ENCODE measurements around the gene KLK13.

The KLK13 gene

DNA sequence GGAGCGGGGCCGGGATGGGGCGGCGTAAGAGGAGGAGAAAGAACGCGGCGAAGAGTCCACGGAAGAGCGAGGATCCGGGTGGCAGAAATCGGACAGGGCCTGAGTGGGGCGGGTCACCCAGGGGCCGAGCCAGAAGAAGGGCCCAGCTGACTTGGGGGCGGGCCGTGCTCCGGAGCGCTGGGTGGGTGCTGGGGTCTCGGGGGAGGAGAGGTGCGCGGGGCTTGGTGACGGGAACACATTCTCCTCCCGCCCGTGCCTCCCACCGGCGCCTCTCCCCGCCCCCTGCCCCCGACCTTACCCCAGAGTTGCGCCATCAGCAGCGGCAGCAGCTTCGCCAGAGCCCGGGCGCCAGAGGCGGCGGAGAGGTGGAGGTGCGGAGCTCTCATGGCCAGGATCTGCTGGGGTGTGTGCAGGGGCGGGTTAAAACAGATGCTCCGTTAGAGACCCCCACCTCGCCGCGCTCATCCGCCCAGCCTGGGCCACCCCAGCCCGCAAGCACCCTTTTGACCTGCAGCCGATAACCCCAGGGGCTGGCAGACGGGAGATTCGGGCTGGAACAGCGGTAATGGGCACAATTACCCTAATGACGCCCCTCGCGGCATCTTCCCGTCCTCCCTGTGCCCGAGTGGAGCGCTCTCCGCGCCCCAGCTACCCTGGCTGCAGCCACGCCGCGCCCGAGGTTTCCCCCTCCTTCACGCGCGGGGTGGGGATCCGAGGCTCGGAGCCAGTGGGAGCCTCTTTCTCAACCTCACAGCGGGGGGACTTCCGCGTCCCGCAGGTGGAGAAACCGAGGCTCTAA lies 45.9 kb downstream of the KLK13 start:
- no peak for DNase-seq

DNA sequence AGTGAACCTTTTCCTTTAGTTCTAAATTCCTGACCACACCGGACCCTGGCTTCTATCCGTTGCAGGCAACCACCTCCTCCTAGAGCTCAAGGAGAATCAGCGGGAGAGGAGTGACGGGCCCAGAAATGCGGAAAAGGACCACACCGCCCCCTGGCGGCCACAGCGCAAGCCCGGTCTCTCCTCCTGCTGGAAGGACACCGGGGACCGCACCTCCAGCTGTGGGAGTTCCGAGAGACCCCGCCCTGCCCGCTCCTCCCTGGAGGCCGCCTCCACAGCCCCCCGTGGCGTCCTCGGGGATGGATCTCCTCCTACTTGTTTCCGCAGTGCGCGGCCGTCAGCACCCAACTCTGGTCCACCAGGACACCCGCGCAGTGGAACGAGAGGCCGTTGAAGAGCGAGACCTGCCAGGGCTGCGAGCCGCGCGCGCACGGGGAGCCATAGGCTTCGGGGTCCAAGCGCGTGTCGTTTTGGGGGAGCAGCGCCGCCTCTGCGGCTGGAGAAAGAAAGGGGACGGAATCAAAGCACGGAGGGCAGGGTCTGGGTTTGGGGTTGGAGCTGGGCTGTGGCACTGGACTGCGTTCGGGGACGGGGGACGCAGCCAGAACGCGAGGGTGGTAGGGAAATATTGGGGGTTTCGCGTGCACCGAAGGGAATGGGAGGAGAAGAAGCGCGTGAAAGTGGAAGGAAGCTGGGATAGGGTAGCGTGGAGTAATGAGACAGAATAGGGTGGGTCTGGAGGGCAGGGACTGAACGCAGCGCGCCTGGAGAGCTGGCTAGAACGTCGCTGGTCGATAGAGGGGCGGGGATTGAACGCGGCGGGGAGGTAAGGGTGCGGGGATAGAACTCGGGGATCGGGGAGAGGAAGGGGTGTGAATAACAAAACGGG lies 47.9 kb downstream of the KLK13 start:
- no peak for DNase-seq

DNA sequence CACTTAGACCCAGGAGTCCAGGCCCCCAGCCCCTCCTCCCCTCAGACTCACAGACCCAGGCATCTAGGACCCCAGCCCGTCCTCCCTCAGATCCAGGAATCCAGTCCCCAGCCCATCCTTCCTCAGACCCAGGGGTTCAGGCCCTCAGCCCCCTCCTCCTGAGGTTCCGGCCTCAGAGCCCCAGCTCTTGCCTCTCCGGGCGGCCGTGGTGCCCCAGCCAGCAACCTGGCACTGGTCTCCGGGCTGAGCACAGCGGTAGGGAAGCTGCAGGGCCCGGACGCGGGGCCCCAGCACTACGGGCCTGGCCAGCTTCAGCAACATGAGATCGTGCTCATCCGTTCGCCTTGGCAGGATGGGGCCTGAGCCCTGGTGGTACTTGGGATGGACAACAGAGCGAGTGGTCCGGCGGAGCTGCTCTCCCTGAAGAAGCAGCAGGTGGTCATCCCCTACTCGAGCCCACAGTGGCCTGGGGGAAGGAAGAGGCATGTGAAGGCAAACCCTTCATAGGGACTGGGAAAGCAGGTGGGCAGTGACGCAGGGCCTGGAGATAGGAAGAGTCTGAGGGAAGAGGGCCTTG lies 49.1 kb downstream of the KLK13 start:
- DNase-seq, result no peak

DNA sequence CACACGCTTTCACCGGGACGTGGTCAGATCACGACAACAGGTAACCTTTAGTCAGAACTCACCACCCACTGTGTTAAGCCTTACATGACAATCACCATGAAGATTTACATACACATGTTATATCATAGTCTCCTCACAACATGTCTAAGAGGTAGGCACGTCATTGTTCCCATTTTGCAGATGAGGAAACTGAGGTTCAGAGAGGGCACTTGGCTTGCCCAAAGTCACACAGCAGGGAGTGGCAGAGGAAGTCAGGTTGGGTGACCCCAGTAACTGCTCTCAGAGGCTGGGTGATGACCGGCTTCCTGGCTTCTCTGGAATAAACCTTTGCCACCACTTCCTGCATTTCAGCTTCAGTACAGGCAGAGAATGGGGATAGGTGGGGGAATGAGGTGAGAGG lies 50.6 kb downstream of the KLK13 start:
- no peak for DNase-seq

DNA sequence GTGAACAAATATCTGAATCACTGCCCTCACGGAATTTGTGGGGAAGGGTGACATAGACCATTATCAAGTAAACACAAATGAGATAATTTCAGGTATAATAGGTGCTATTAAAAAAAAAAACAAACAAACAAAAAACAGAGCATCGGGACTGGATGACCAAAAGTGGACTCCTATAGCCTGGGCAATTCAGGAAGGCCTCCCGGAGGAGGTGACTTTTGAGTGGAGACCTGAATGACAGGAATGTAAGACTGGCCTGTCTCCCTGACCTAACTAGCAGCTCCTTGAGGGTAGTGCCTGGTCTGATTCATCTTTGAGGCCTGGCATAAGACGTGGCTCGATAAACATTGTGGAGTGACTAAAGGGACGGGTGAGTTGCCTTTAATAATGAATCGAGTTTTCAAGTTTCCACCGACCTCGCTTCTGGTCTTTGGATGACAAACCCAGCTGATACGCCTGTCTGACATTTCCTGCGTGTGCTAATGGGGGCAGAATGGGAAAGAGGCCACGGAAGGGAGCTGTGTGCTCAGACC lies 52.2 kb downstream of the KLK13 start:
- no peak for DNase-seq

DNA sequence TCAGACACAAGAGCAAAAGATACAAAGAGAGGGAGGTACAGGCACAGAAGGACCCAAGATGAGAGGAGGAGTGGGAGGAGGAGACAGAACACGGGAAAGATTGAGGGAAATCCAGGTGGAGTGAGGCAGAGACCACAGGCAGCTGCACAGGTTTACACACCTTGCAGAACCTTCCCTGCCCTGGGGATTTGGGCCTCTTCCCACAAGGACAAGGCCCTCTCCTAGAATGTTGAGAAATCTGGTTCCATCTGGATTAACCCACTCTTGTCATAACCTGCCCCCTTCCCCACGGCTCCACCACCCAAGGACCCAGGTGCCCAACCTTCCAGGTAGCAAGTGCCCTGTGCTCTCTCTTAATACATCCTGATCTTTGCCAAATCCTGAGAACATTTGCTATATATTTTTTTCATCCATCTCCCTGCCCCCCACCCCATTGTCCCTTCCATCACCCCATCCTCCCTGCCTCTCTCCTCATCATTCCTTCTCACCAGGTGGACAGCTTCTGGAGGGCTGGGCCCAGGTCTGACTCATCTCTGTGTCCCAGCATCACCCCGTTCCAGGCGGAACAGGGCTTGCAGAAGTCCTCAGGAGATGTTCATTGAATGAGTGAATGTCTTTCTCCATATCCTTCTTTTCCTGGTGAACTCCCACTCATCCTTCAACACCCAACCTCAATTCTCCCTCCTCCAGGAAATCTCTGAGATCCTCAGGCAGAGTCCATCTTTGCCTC lies 54.7 kb downstream of the KLK13 start:
- no peak for DNase-seq

DNA sequence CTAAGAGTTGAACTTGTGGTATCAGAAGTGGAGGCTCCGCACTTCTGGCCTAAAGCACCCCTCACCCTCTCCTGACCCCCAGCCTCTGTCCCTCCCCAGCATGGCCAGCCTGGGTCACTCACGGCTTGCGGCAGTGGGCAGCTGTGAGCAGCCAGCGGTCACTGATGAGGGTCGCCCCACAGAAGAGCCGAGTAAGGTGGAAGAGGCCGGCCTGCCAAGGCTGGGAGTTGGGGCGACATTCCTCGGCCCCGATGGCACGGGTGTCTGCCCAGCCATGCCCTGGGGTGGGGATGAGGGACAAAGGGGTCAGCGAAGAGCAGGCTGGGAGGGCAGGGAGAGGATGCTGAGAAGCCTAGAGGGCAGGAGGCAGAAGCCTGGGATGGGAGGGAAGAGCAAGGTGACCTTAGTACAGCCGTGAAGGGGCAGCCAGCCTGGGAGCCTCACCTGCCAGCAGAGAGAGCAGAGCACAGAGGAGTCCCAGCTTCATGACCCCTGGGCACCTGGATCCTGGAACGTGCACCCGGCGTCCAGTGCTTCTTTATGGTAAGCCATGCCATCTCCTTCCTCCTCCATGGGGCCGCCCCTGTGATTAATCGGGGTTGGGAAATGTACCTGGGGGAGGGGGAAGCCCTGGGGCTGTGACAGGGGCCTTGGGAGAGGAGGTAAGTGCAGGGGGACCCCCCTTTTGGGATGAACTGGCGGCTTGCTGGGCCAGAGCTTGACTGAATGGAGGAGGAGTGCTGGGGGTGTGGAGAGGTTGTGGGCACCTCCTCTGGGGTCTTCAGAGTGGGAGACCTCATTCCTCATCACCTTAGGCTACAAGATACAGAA lies 55.6 kb downstream of the KLK13 start:
- no peak for DNase-seq

DNA sequence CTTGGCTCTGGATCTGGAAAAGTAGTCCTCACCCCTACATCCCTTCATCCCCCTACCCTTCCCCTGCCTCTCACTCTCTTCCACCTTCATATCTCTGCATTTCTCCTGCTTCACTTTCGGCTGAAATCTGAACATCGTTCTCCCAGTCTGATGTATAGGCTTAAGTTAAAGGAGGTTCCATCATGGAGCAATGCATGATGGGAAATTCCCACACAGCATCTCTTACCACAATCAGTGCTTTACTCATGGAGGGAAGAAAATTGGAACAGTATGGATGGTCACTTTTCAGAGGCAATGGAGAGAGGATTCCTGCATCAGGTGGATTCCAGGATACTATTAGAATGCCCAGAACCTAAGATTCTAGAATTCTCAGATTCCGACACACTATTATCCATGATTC lies 57.4 kb downstream of the KLK13 start:
- no peak for DNase-seq

DNA sequence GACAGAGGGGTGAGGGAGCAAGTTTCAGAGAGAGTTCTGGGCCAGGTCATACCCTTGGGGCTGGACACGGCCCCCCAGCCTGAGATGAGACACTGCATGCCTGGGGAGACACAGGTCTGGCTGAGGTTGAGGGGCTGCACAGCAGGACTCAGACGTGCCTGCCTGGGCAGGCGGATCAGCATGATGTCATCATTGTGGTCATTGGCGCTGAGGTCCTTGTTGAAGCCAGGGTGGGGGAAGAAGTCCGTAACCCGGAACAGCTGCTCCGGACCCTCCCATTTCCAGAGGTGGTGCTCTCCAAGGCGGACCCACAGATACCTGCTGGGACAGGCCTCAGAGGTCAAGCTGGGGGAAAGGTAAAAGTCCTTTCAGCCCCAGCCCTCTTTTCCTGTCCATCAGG lies 58.5 kb downstream of the KLK13 start:
- DNase-seq, result no peak
